A673 (cell line): ENCODE results near the gene GLDC. TPM values are rescaled to one million over a fixed set of nuclear protein-coding genes. Genes with fewer than 3 reads are reported as not detected.

ENCODE experiments used
- BruUV-seq: library from RNA; stranded (reverse); fragments of 400-500 nt; replicated peaks from 2 replicates; lab custom pipeline; 2021; lab: Mats Ljungman, UMichigan
- CTCF ChIA-PET: fragments of 300-600 bp; sonication (Branson Sonifier 250); formaldehyde crosslinking; loops from one replicate; lab custom pipeline; 2022; ENCODE audit warnings: antibody characterized with exemption; lab: Charles Lee
- POLR2A ChIA-PET: fragments of 300-600 bp; sonication (Branson Sonifier 250); formaldehyde crosslinking; loops from one replicate; lab custom pipeline; 2022; ENCODE audit warnings: antibody characterized with exemption; ENCODE audit not compliant: low non-redundant PET; lab: Charles Lee
- DNase-seq: peaks from one replicate; pipeline ENCODE4 v3.0.0-alpha.2; 2015; ENCODE audit warnings: low spot score
- H3K27ac ChIP-seq: fragments of 200-600 bp; sonication (generic); 2 replicates; pipeline ENCODE4 v1.5.1; 2016; ENCODE audit warnings: mixed run types, low read depth, mild to moderate bottlenecking, mixed read lengths, antibody characterized with exemption, low read length; ENCODE audit not compliant: poor library complexity, severe bottlenecking
- H3K27me3 ChIP-seq: fragments of 200-600 bp; sonication (generic); replicated peaks from 2 replicates; pipeline ENCODE4 v1.6.1; 2017; ENCODE audit warnings: mixed run types, low read depth, mild to moderate bottlenecking, mixed read lengths, antibody characterized with exemption, low read length; ENCODE audit not compliant: insufficient read depth, poor library complexity
- H3K36me3 ChIP-seq: fragments of 200-600 bp; sonication (generic); 2 replicates; pipeline ENCODE4 v1.6.1; 2016; ENCODE audit warnings: mixed run types, mild to moderate bottlenecking, mixed read lengths, antibody characterized with exemption, low read length; ENCODE audit not compliant: insufficient read depth, poor library complexity, severe bottlenecking
- H3K4me1 ChIP-seq: fragments of 200-600 bp; sonication (generic); 2 replicates; pipeline ENCODE4 v1.6.1; 2017; ENCODE audit warnings: mixed run types, mild to moderate bottlenecking, mixed read lengths, antibody characterized with exemption, low read length; ENCODE audit not compliant: insufficient read depth, poor library complexity, severe bottlenecking
- H3K4me3 ChIP-seq: fragments of 200-600 bp; sonication (generic); 2 replicates; pipeline ENCODE4 v1.5.1; 2016; ENCODE audit warnings: low read depth, mixed run types, mild to moderate bottlenecking, mixed read lengths, low read length; ENCODE audit not compliant: poor library complexity, severe bottlenecking
- H3K9me3 ChIP-seq: fragments of 200-600 bp; sonication (generic); 2 replicates; pipeline ENCODE4 v1.6.1; 2016; ENCODE audit warnings: mixed run types, low read depth, mild to moderate bottlenecking, mixed read lengths, antibody characterized with exemption, low read length; ENCODE audit not compliant: poor library complexity, severe bottlenecking
- EZH2 ChIP-seq: fragments of 200-600 bp; sonication (generic); IDR thresholded peaks from 2 replicates; pipeline ENCODE4 v1.6.1; 2017; ENCODE audit warnings: borderline replicate concordance, low read depth, mild to moderate bottlenecking, mixed read lengths, antibody characterized with exemption, low read length; ENCODE audit not compliant: poor library complexity, severe bottlenecking
- intact Hi-C: fragments of 100-400 bp; cut with micrococcal nuclease; formaldehyde crosslinking; loops from one replicate; pipeline ENCODE4 v1.10.0; 2022; ENCODE audit not compliant: unreplicated experiment
- total RNA-seq: library from RNA; stranded (reverse); gene quantifications from 2 replicates; pipeline ENCODE4 v1.2.3, GENCODE V29; 2021
- TF ChIP-seq, protein P1 (sequence below): fragments of 300-800, 200-600 bp; sonication (generic); conservative IDR thresholded peaks from 2 replicates; pipeline ENCODE4 v1.5.1; 2017; ENCODE audit warnings: low read depth, mild to moderate bottlenecking, antibody characterized with exemption, low read length, moderate library complexity, mixed read lengths

The GLDC gene
- total RNA-seq, 1 experiment from 2014 or later = 0.32 TPM

DNA sequence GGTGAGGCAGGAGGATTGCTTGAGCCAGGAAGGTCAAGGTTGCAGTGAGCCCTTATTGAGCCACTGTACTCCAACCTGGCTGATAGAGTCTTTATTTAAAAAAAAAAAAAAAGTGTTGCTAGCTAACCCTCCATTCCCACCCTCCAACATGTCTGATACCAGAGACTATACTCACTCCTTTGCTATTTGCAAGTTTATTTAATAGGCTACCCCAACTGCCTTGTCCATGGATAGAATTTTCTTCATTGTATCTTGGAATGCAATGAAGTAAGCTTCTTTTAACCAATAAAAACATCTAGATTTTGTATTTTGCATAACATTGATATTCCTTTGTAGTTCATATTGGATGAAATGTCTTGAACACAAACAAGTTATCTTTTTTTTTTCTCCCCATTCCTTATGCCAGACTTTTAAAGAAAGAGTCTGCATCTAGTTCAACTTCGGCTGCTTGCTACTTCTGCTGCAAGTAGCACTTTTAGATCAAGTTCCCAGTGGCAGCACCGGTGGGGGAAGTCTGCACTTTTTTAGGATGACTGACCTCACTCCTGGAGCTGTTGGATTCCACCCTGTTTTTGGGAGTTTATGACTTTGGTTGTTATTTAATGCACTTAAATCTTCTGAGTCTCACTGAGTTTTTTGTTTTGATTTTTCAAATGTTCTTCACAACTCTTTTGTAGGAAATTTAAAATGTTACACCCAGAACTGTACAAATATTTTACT lies 120.0 kb downstream of the GLDC start:
- Histone ChIP-seq H3K36me3 (no peaks in the 10 kb centered on the region), H3K9me3 (peaks cover 4% of the 10 kb centered on the region), H3K27ac (no peak overlapping the region), H3K4me3 (no peak overlapping the region), H3K27me3 (no peaks in the 10 kb centered on the region), H3K4me1 (no peaks in the 10 kb centered on the region)
- POLR2A ChIA-PET = no interaction called here
- no peak for DNase-seq
- intact Hi-C loops = no loop called here
- CTCF ChIA-PET = no interaction called here
- no TSS peak for BruUV-seq
- TF ChIP-seq EZH2 = no peak
- TF ChIP-seq, protein P1, sequence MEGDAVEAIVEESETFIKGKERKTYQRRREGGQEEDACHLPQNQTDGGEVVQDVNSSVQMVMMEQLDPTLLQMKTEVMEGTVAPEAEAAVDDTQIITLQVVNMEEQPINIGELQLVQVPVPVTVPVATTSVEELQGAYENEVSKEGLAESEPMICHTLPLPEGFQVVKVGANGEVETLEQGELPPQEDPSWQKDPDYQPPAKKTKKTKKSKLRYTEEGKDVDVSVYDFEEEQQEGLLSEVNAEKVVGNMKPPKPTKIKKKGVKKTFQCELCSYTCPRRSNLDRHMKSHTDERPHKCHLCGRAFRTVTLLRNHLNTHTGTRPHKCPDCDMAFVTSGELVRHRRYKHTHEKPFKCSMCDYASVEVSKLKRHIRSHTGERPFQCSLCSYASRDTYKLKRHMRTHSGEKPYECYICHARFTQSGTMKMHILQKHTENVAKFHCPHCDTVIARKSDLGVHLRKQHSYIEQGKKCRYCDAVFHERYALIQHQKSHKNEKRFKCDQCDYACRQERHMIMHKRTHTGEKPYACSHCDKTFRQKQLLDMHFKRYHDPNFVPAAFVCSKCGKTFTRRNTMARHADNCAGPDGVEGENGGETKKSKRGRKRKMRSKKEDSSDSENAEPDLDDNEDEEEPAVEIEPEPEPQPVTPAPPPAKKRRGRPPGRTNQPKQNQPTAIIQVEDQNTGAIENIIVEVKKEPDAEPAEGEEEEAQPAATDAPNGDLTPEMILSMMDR = no peak

DNA sequence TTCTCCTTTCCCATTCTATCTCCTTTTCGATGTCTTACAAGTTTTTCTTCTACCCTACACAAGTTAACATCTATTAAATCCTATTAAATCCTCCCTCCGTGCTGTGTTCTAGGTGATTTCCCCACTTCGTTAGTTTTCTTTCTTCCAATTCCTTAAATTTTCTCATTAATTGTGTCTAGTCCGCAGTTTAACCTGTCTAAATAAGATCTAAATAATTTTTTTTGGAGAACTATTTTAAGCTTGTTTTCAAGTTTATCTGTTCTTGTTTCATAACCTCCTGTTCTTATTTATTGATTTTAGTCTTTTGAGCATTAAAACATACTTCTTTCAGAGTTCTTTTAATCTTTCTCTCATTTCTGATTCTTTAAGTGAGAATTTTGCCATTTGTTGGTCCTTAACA lies 123.3 kb downstream of the GLDC start:
- Histone ChIP-seq H3K27me3 (no peaks in the 10 kb centered on the region), H3K27ac (no peak overlapping the region), H3K4me1 (no peaks in the 10 kb centered on the region), H3K9me3 (peaks cover 4% of the 10 kb centered on the region), H3K36me3 (no peaks in the 10 kb centered on the region), H3K4me3 (no peak overlapping the region)
- ChIA-PET POLR2A (no interaction called here), CTCF (no interaction called here)
- no TSS peak for BruUV-seq
- intact Hi-C loops = no loop called here
- no peak for TF ChIP-seq EZH2
- DNase-seq = no peak

DNA sequence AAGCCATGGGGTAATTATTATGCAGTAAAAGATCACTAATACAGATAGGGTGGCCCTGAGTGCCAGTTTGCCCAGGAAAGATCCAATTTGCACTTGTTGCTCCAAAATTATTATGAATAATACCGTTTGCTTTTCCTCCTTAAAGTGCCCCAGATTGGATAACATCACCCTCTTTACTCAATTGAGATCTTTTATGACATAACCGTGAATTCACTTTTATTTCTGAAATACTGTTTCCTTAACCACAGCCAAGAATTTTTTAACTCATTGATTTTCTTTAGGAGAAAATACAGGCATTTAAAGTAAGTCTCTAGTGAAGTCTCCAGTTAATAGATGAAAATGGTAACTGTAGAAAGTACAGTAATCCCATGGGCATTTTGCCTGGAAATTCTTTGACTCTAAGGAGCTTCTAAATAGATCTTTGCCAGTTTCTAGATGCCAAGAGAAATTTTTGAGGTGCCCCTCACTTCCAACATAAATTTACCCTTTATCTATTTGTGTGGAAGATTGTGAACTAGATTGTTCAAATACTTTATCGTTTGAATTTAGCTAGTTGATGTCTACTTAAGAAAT lies 133.4 kb downstream of the GLDC start:
- intact Hi-C loops = no loop called here
- H3K27me3 ChIP-seq = no peaks in the 10 kb centered on the region
- CTCF ChIA-PET = no interaction called here
- TF ChIP-seq, protein P1 = no peak
- TF ChIP-seq EZH2 = no peak
- no peak overlapping the region for H3K27ac ChIP-seq
- POLR2A ChIA-PET = no interaction called here
- H3K9me3 ChIP-seq = no peaks in the 10 kb centered on the region
- peaks cover 5% of the 10 kb centered on the region for H3K36me3 ChIP-seq
- no peaks in the 10 kb centered on the region for H3K4me1 ChIP-seq
- BruUV-seq = no TSS peak
- no peak overlapping the region for H3K4me3 ChIP-seq
- no peak for DNase-seq
